ENCODE data around the gene SCUBE1. TPM values are rescaled to one million over a fixed set of nuclear protein-coding genes. Genes with fewer than 3 reads are reported as not detected.

Gene SCUBE1
- total and polyA plus RNA-seq, 10 of the 15 experiments (the other 5 are each of a cell fraction or from before 2014, with no cell fraction given) = not detected

- no peak for TF ChIP-seq CEBPZ (IDR thresholded peaks at IDR 0.05; ENCODE audit: low read depth, low read length)
Measured at GRCh38 chr22:43181321-43182076, 161.7 kb downstream of the SCUBE1 start (continued).

- in situ Hi-C loops (cut with MboI) (no loop called here), intact Hi-C loops (cut with micrococcal nuclease; ENCODE audit: unreplicated experiment) (no loop called here)
- no TSS peak for BruUV-seq (replicated peaks)
- Histone ChIP-seq H3K4me2 (ENCODE audit: control insufficient read depth, insufficient read depth) (no peak overlapping the region), H3K27me3 (replicated peaks in 1 of 2; ENCODE audit: control insufficient read depth in 2 of 2, insufficient read depth in 2 of 2, low read length in 1 of 2) (no peaks in the 10 kb centered on the region), H3K36me3 (ENCODE audit: control insufficient read depth in 2 of 2, insufficient read depth in 2 of 2, low read length in 1 of 2) (peaks cover 7% of the 10 kb centered on the region in 2 experiments; a peak in 3 of 4 replicates), H3K9me3 (replicated peaks; ENCODE audit: control insufficient read depth, insufficient read depth, low read length) (no peaks in the 10 kb centered on the region), H3K9ac (ENCODE audit: control insufficient read depth, insufficient read depth, low read length) (no peak overlapping the region), H3K79me2 (ENCODE audit: control insufficient read depth, insufficient read depth, low read length) (peaks cover 7% of the 10 kb centered on the region), H2AFZ (ENCODE audit: control insufficient read depth, low read depth, low read length) (no peak overlapping the region), H4K20me1 (ENCODE audit: control insufficient read depth, insufficient read depth) (no peaks in the 10 kb centered on the region), H3K4me1 (ENCODE audit: control insufficient read depth, insufficient read depth, low read length) (peaks cover 5% of the 10 kb centered on the region), H3K27ac (ENCODE audit: control insufficient read depth, insufficient read depth) (no peak overlapping the region), H3K4me3 (no peak overlapping the region)
- POLR2A ChIA-PET = no interaction called here
- ATAC-seq = no peak
- RAD21 ChIA-PET (ENCODE audit: unreplicated experiment) = no interaction called here
- no peak for FAIRE-seq
- 93% methylated on average over 14 of the region's 15 CpGs for WGBS (ENCODE audit: insufficient coverage, insufficient replicate concordance, low lambda C conversion rate, missing lambda C conversion rate)
- CTCF ChIA-PET = no interaction called here
- DNase-seq (ENCODE audit: low read depth, low spot score) = no peak
- SMC1A ChIA-PET (ENCODE audit: uncharacterized antibody, unreplicated experiment) = no interaction called here
- TF ChIP-seq SKIL (IDR thresholded peaks at IDR 0.05; ENCODE audit: low read depth, poor library complexity, severe bottlenecking) = no peak
- no peak for TF ChIP-seq ATF7 (IDR thresholded peaks at IDR 0.05; ENCODE audit: low read depth)
Measured at GRCh38 chr22:43180670-43181069, 162.5 kb downstream of the SCUBE1 start.

Measured in GM12878 (cell line).